Measurements from ENCODE around the gene LYRM4.
A peak's percentile ranks its signal among the peaks of the same experiment; 100 is the strongest.

Gene LYRM4

GRCh38 chr6:5250451-5250850 is 10.3 kb downstream of the LYRM4 start:
- H3K27ac ChIP-seq: no peak overlapping the region
- TF ChIP-seq CTCF (conservative IDR thresholded peaks at IDR 0.05; ENCODE audit: low read depth): no peak
- DNase-seq (ENCODE audit: low spot score): no peak
- CTCF ChIA-PET: no interaction called here
- POLR2A ChIA-PET (ENCODE audit: low non-redundant PET): no interaction called here

- no peak for TF ChIP-seq CTCF (conservative IDR thresholded peaks at IDR 0.05; ENCODE audit: low read depth)
- no peak overlapping the region for H3K27ac ChIP-seq
- ChIA-PET POLR2A (ENCODE audit: low non-redundant PET) (no interaction called here), CTCF (no interaction called here)
- peak; percentile 65 for DNase-seq (ENCODE audit: low spot score)
Observed at GRCh38 chr6:5249451-5250122, 11.2 kb downstream of the LYRM4 start.

GRCh38 chr6:5248302-5249098 is 12.2 kb downstream of the LYRM4 start:
- no peak overlapping the region for H3K27ac ChIP-seq
- ChIA-PET POLR2A (ENCODE audit: low non-redundant PET) (no interaction called here), CTCF (interaction anchor here (0.6 to 0.7 kb wide), 2 partner anchors 83 to 1792 kb away, joined by 3 to 4 read pairs; partner anchors contain the start of gene SLC22A23)
- no peak for DNase-seq (ENCODE audit: low spot score)
- no peak for TF ChIP-seq CTCF (conservative IDR thresholded peaks at IDR 0.05; ENCODE audit: low read depth)

GRCh38 chr6:5247201-5247600 is 13.5 kb downstream of the LYRM4 start:
- CTCF ChIA-PET: no interaction called here
- no peak for DNase-seq (ENCODE audit: low spot score)
- no peak for TF ChIP-seq CTCF (conservative IDR thresholded peaks at IDR 0.05; ENCODE audit: low read depth)
- H3K27ac ChIP-seq: no peak overlapping the region
- POLR2A ChIA-PET (ENCODE audit: low non-redundant PET): no interaction called here

- TF ChIP-seq CTCF (conservative IDR thresholded peaks at IDR 0.05; ENCODE audit: low read depth): no peak
- DNase-seq (ENCODE audit: low spot score): no peak
- peak overlapping the region; percentile 9; the same call in 1 of the 2 replicates for H3K27ac ChIP-seq
- ChIA-PET CTCF (no interaction called here), POLR2A (ENCODE audit: low non-redundant PET) (no interaction called here)
Observed at GRCh38 chr6:5246141-5247097, 14.3 kb downstream of the LYRM4 start.

DNA sequence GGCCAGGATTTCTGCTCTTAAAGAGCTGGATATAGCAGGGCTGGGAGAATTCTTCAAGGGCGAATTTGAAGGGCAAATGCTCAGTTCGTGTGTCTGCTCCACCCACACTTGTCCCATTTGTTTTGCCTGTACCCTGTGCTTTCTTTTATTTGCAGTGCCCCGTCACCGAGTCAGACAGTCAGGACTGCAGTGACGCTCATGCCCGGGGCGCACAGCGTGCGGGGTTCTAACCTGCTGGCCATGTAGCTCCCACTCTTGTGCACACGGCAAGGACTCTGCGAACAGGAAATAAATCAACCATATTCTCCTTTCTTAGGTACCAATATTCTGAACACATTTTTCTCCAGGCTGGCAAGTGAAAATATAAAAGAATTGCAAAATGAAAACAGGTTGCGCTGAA is 17.7 kb downstream of the LYRM4 start:
- ChIA-PET POLR2A (ENCODE audit: low non-redundant PET) (no interaction called here), CTCF (no interaction called here)
- DNase-seq (ENCODE audit: low spot score): no peak
- TF ChIP-seq CTCF (conservative IDR thresholded peaks at IDR 0.05; ENCODE audit: low read depth): no peak
- H3K27ac ChIP-seq: no peak overlapping the region
